HG03159 (cell line): ENCODE data around the gene DUOX1.

Experiments used
- ATAC-seq: cut with Tn5 transposase; IDR thresholded peaks from one replicate; pipeline ENCODE4 v1.9.1; 2021; ENCODE audit warnings: mild to moderate bottlenecking, moderate library complexity; ENCODE audit not compliant: unreplicated experiment

The DUOX1 gene

GRCh38 chr15:45139770-45140169 lies 10.0 kb downstream of the DUOX1 start:
- no peak for ATAC-seq

- no peak for ATAC-seq
Measured at GRCh38 chr15:45140557-45141250, 10.9 kb downstream of the DUOX1 start.

- ATAC-seq, result no peak
Measured at GRCh38 chr15:45141386-45141785, 11.6 kb downstream of the DUOX1 start.

GRCh38 chr15:45143056-45143455 lies 13.3 kb downstream of the DUOX1 start:
- no peak for ATAC-seq

GRCh38 chr15:45143946-45144345 lies 14.2 kb downstream of the DUOX1 start:
- no peak for ATAC-seq

- no peak for ATAC-seq
Measured at GRCh38 chr15:45144775-45145174, 15.0 kb downstream of the DUOX1 start.

- no peak for ATAC-seq
Measured at GRCh38 chr15:45146405-45146804, 16.6 kb downstream of the DUOX1 start.

GRCh38 chr15:45147606-45148005 lies 17.8 kb downstream of the DUOX1 start:
- no peak for ATAC-seq

GRCh38 chr15:45148076-45149059 lies 18.6 kb downstream of the DUOX1 start:
- no peak for ATAC-seq

GRCh38 chr15:45149060-45149459 lies 19.3 kb downstream of the DUOX1 start:
- no peak for ATAC-seq

- no peak for ATAC-seq
Measured at GRCh38 chr15:45150481-45150880, 20.7 kb downstream of the DUOX1 start.

GRCh38 chr15:45150997-45151396 lies 21.2 kb downstream of the DUOX1 start:
- ATAC-seq, result no peak

GRCh38 chr15:45151998-45152828 lies 22.4 kb downstream of the DUOX1 start:
- ATAC-seq, result no peak

GRCh38 chr15:45155739-45156138 lies 25.9 kb downstream of the DUOX1 start:
- ATAC-seq, result no peak

- ATAC-seq, result no peak
Measured at GRCh38 chr15:45156744-45157455, 27.1 kb downstream of the DUOX1 start.

GRCh38 chr15:45157974-45158373 lies 28.2 kb downstream of the DUOX1 start:
- no peak for ATAC-seq

GRCh38 chr15:45161666-45162065 lies 31.9 kb downstream of the DUOX1 start:
- no peak for ATAC-seq

GRCh38 chr15:45162771-45163507 lies 33.1 kb downstream of the DUOX1 start:
- ATAC-seq, result peak; percentile 42

GRCh38 chr15:45163508-45163856 lies 33.7 kb downstream of the DUOX1 start:
- ATAC-seq, result no peak

- ATAC-seq, result no peak
Measured at GRCh38 chr15:45164914-45165313, 35.1 kb downstream of the DUOX1 start.
